Measurements from ENCODE around the gene ADIPOR2. TPM values are rescaled to one million over a fixed set of nuclear protein-coding genes. Genes with fewer than 3 reads are reported as not detected.

The ADIPOR2 gene
- total RNA-seq, 1 donor from 2014 or later: 83.6 TPM

DNA sequence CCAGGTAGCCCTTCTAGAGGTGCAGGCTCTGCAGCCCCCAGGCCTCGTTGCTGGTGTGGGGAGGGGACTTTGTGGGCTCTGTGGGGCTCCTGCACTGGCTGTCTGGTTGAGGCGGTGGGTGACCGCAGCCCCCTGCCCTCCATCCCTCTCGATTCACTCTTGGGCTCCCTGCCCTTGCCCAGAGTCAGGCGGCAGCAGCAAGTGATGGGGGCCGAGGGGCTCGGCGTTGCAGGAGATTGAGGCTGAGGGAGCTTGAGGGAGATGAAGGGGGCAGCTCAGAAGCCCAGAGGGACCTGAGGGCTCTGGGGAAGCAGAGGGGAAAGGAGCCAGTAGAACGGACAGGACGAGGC lies 120.0 kb downstream of the ADIPOR2 start:
- Mint-ChIP-seq H3K27me3 (peaks cover 22% of the 10 kb centered on the region), H3K4me3 (ENCODE audit: low read depth) (no peak overlapping the region), H3K4me1 (ENCODE audit: low read depth) (peaks cover 2% of the 10 kb centered on the region), H3K27ac (no peak overlapping the region), H3K36me3 (ENCODE audit: insufficient read depth) (no peaks in the 10 kb centered on the region), H3K9me3 (ENCODE audit: low read depth) (no peaks in the 10 kb centered on the region)
- no peak for DNase-seq (ENCODE audit: low spot score, unreplicated experiment)
- TF ChIP-seq, protein P1, sequence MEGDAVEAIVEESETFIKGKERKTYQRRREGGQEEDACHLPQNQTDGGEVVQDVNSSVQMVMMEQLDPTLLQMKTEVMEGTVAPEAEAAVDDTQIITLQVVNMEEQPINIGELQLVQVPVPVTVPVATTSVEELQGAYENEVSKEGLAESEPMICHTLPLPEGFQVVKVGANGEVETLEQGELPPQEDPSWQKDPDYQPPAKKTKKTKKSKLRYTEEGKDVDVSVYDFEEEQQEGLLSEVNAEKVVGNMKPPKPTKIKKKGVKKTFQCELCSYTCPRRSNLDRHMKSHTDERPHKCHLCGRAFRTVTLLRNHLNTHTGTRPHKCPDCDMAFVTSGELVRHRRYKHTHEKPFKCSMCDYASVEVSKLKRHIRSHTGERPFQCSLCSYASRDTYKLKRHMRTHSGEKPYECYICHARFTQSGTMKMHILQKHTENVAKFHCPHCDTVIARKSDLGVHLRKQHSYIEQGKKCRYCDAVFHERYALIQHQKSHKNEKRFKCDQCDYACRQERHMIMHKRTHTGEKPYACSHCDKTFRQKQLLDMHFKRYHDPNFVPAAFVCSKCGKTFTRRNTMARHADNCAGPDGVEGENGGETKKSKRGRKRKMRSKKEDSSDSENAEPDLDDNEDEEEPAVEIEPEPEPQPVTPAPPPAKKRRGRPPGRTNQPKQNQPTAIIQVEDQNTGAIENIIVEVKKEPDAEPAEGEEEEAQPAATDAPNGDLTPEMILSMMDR (IDR thresholded peaks at IDR 0.05; ENCODE audit: unreplicated experiment): no peak

DNA sequence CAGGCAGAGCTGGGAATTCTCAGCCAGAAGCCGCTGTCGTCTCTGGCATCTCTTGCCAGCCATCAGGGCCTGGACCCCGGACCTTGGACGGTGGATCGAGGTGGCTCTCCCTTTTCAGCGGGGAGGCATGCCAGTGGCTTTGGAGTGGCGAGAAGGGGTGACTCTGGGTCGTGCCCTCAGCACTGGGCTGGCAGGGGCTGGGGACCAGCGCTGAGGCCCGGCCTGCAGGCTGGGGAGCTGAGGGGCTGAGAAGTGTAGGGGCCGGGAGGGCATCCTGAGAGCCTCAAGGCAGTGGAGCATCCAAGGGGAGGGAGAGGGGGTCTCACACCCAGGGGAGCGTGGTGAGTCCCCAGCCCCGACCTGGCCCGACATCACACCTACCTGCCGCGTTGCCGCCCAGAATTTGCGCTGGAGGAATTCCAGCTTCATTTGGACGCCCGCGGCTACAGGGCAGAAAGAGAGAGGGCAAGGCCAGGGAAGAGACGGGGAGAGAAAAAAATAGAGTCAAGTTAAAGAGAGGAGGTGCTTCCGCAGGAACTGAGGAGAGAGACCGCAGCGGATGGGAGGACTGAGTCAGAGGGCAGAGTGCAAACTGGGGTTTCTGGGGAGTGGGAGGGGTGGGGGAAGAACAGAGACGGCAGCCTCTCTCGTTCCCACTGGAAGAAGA lies 120.5 kb downstream of the ADIPOR2 start:
- no peak for DNase-seq (ENCODE audit: low spot score, unreplicated experiment)
- Mint-ChIP-seq H3K4me1 (ENCODE audit: low read depth) (peaks cover 8% of the 10 kb centered on the region), H3K27me3 (peaks cover 22% of the 10 kb centered on the region), H3K27ac (no peak overlapping the region), H3K4me3 (ENCODE audit: low read depth) (no peak overlapping the region), H3K36me3 (ENCODE audit: insufficient read depth) (no peaks in the 10 kb centered on the region), H3K9me3 (ENCODE audit: low read depth) (no peaks in the 10 kb centered on the region)
- TF ChIP-seq, protein P1 (IDR thresholded peaks at IDR 0.05; ENCODE audit: unreplicated experiment): no peak

DNA sequence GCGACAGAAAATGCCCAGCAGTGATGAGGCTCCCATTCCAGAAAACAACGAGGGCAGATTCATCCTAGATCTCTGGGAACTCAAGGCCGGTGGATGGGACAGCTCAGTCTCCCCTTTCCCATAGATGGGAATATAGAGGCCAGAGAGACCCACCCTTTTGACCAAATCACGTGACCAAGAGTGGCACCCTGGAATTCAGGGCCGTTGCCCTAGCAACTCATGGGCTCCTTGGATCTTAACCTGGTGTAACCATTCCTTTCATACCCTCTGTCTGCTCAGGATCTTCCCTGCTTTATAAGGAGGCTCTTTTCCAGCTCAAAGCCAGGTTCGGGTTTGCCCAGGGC lies 121.0 kb downstream of the ADIPOR2 start:
- H3K27ac Mint-ChIP-seq: peak overlapping the region; percentile 7
- peaks cover 22% of the 10 kb centered on the region for H3K27me3 Mint-ChIP-seq
- H3K4me3 Mint-ChIP-seq (ENCODE audit: low read depth): no peak overlapping the region
- no peaks in the 10 kb centered on the region for H3K9me3 Mint-ChIP-seq (ENCODE audit: low read depth)
- H3K4me1 Mint-ChIP-seq (ENCODE audit: low read depth): peaks cover 10% of the 10 kb centered on the region
- H3K36me3 Mint-ChIP-seq (ENCODE audit: insufficient read depth): no peaks in the 10 kb centered on the region
- no peak for DNase-seq (ENCODE audit: low spot score, unreplicated experiment)
- TF ChIP-seq, protein P1 (IDR thresholded peaks at IDR 0.05; ENCODE audit: unreplicated experiment): no peak

DNA sequence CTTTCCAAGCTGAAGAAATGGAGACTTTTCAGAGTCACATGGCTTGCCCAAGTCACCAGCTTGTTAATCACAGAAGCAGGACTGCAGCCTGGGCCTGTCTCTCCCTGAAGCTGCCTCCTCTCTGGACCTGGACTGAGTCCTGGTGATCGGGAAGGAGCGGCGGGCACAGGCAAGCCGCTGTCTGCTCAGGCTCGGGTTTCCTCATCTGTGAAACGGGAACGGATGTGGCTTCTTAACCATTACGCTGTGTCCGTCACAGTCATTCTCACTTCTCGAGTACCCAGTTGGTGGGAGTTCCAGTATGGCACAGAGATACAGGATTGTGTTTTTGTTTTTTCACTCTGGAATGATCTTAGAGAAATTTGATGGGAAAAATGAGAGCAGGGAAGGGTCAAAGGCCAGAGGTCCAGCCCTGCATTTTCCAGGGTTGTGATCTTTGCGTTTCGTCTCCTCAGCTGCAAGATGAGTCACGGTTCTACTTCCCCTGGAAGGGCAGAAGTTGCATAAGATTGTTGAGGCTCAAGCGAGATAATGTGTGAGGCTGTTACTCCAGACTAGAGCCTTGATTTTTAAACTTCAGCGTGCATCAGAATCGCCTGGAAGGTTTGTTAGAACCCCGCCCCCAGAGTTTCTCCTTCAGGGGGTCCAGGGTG lies 121.9 kb downstream of the ADIPOR2 start:
- DNase-seq (ENCODE audit: low spot score, unreplicated experiment): no peak
- Mint-ChIP-seq H3K27ac (no peak overlapping the region), H3K27me3 (peaks cover 22% of the 10 kb centered on the region), H3K4me3 (ENCODE audit: low read depth) (no peak overlapping the region), H3K4me1 (ENCODE audit: low read depth) (peaks cover 10% of the 10 kb centered on the region), H3K36me3 (ENCODE audit: insufficient read depth) (no peaks in the 10 kb centered on the region), H3K9me3 (ENCODE audit: low read depth) (no peaks in the 10 kb centered on the region)
- TF ChIP-seq, protein P1 (IDR thresholded peaks at IDR 0.05; ENCODE audit: unreplicated experiment): no peak

DNA sequence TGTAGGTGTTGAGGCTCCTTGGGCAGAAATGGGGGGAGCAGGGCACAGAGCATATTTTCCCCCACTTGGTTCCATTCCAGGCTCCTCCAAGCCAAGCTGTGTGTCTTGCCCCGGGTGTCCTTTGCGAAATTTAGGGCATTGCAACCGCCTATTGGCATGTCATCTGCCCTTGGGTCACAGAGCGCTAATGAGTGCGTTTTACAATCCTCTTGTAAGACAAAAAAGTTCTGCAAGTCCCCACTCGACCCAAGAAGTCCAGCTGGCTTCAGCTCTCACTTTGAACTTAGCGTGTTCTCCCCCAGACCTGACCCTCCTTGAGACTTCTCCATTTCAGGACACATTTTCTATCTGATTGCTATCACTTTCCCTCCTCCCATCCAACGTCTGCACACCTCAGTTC lies 123.4 kb downstream of the ADIPOR2 start:
- no peak overlapping the region for H3K4me3 Mint-ChIP-seq (ENCODE audit: low read depth)
- TF ChIP-seq, protein P1 (IDR thresholded peaks at IDR 0.05; ENCODE audit: unreplicated experiment): no peak
- peaks cover 26% of the 10 kb centered on the region for H3K27me3 Mint-ChIP-seq
- no peak for DNase-seq (ENCODE audit: low spot score, unreplicated experiment)
- peaks cover 13% of the 10 kb centered on the region for H3K4me1 Mint-ChIP-seq (ENCODE audit: low read depth)
- H3K9me3 Mint-ChIP-seq (ENCODE audit: low read depth): no peaks in the 10 kb centered on the region
- H3K36me3 Mint-ChIP-seq (ENCODE audit: insufficient read depth): no peaks in the 10 kb centered on the region
- no peak overlapping the region for H3K27ac Mint-ChIP-seq
